ACHN (cell line): ENCODE data around the gene SLC39A9.
"Not testable (repeated sequence)": the region's sequence is repeated elsewhere in the genome, so short reads cannot be mapped to it uniquely, and the experiment has no call there.

ENCODE experiments used
- DNase-seq: peaks from one replicate; pipeline ENCODE4 v3.0.0-alpha.2; 2015
- in situ Hi-C: cut with HindIII; loops from 2 replicates; pipeline ENCODE4 v1.10.0; 2017; ENCODE audit warnings: low sequenced_read_pairs, low pct_ligation_motif_present, low pct_unique_long_range_greater_than_20kb

The SLC39A9 gene

GRCh38 chr14:69364378-69364777, 34.1 kb upstream of the SLC39A9 start:
- DNase-seq, result no peak
- in situ Hi-C loops, result no loop called here

GRCh38 chr14:69366069-69366468, 32.4 kb upstream of the SLC39A9 start:
- DNase-seq, result no peak

GRCh38 chr14:69366761-69367160, 31.7 kb upstream of the SLC39A9 start:
- in situ Hi-C loops, result no loop called here
- DNase-seq, result no peak

More at GRCh38 chr14:69366069-69366468, 32.4 kb upstream of the SLC39A9 start:
- in situ Hi-C loops, result no loop called here

- DNase-seq, result no peak
- in situ Hi-C loops, result no loop called here
Observed at GRCh38 chr14:69368381-69368780, 30.1 kb upstream of the SLC39A9 start.

GRCh38 chr14:69370061-69370460, 28.4 kb upstream of the SLC39A9 start:
- DNase-seq, result no peak
- in situ Hi-C loops, result no loop called here

- in situ Hi-C loops, result no loop called here
- no peak for DNase-seq
Observed at GRCh38 chr14:69372146-69372545, 26.3 kb upstream of the SLC39A9 start.

GRCh38 chr14:69373104-69373503, 25.4 kb upstream of the SLC39A9 start:
- in situ Hi-C loops, result no loop called here

GRCh38 chr14:69374235-69374634, 24.3 kb upstream of the SLC39A9 start:
- in situ Hi-C loops, result no loop called here
- DNase-seq, result no peak

More at GRCh38 chr14:69373104-69373503, 25.4 kb upstream of the SLC39A9 start:
- DNase-seq, result no peak

- in situ Hi-C loops, result no loop called here
Observed at GRCh38 chr14:69375182-69375581, 23.3 kb upstream of the SLC39A9 start.

GRCh38 chr14:69375722-69376121, 22.8 kb upstream of the SLC39A9 start:
- DNase-seq, result no peak
- in situ Hi-C loops, result no loop called here

More at GRCh38 chr14:69375182-69375581, 23.3 kb upstream of the SLC39A9 start:
- no peak for DNase-seq

- in situ Hi-C loops, result no loop called here
- no peak for DNase-seq
Observed at GRCh38 chr14:69376439-69376838, 22.1 kb upstream of the SLC39A9 start.

GRCh38 chr14:69378274-69378673, 20.2 kb upstream of the SLC39A9 start:
- in situ Hi-C loops, result no loop called here
- DNase-seq, result no peak

GRCh38 chr14:69387311-69387710, 11.2 kb upstream of the SLC39A9 start:
- in situ Hi-C loops, result no loop called here
- no peak for DNase-seq

- in situ Hi-C loops, DNase-seq: not testable (repeated sequence)
Observed at GRCh38 chr14:69391400-69391799, 7.1 kb upstream of the SLC39A9 start.

- DNase-seq, result no peak
- in situ Hi-C loops, result no loop called here
Observed at GRCh38 chr14:69392481-69392880, 6.0 kb upstream of the SLC39A9 start.

- in situ Hi-C loops, result no loop called here
- no peak for DNase-seq
Observed at GRCh38 chr14:69395929-69396328, 2.6 kb upstream of the SLC39A9 start.

- in situ Hi-C loops, result no loop called here
- DNase-seq, result no peak
Observed at GRCh38 chr14:69398818-69399210, 322 bp downstream of the SLC39A9 start.

GRCh38 chr14:69399750-69400149, 1.3 kb downstream of the SLC39A9 start:
- no peak for DNase-seq
- in situ Hi-C loops, result no loop called here

- DNase-seq, result no peak
- in situ Hi-C loops, result no loop called here
Observed at GRCh38 chr14:69400154-69400553, 1.7 kb downstream of the SLC39A9 start.

GRCh38 chr14:69401841-69402240, 3.3 kb downstream of the SLC39A9 start:
- no peak for DNase-seq
- in situ Hi-C loops, result no loop called here

GRCh38 chr14:69404478-69404877, 6.0 kb downstream of the SLC39A9 start:
- in situ Hi-C loops, result no loop called here

More at GRCh38 chr14:69404478-69404877, 6.0 kb downstream of the SLC39A9 start:
- no peak for DNase-seq
